Hepatocyte (in vitro differentiated cells): ENCODE measurements around the gene CREB5. TPM values are rescaled to one million over a fixed set of nuclear protein-coding genes. Genes with fewer than 3 reads are reported as not detected.

Experiments used
- DNase-seq: peaks from one replicate; pipeline ENCODE4 v3.0.0-alpha.2; 2016; ENCODE audit warnings: low spot score
- H2AFZ ChIP-seq: fragments of 200-600 bp; sonication (generic); 2 replicates; pipeline ENCODE4 v1.6.0; 2016; ENCODE audit warnings: antibody characterized with exemption, mild to moderate bottlenecking
- H3K27ac ChIP-seq: fragments of 200-600 bp; sonication (generic); 2 replicates; pipeline ENCODE4 v1.5.1; 2016; ENCODE audit warnings: mild to moderate bottlenecking
- H3K27me3 ChIP-seq: fragments of 200-600 bp; sonication (generic); 2 replicates; pipeline ENCODE4 v1.6.1; 2016
- H3K36me3 ChIP-seq: fragments of 200-600 bp; sonication (generic); replicated peaks from 2 replicates; pipeline ENCODE4 v1.5.1; 2016; ENCODE audit warnings: low read depth; ENCODE audit not compliant: insufficient read depth
- H3K4me1 ChIP-seq: fragments of 200-600 bp; sonication (generic); 2 replicates; pipeline ENCODE4 v1.5.1; 2016; ENCODE audit warnings: mild to moderate bottlenecking, moderate library complexity; ENCODE audit not compliant: insufficient read depth
- H3K4me2 ChIP-seq: fragments of 200-600 bp; sonication (generic); 2 replicates; pipeline ENCODE4 v1.6.0; 2016
- H3K4me3 ChIP-seq: fragments of 200-600 bp; sonication (generic); 2 replicates; pipeline ENCODE4 v1.5.1; 2016; ENCODE audit warnings: mild to moderate bottlenecking
- H3K79me2 ChIP-seq: fragments of 200-600 bp; sonication (generic); 2 replicates; pipeline ENCODE4 v1.6.0; 2017; ENCODE audit warnings: mild to moderate bottlenecking
- H3K9me2 ChIP-seq: fragments of 200-600 bp; sonication (generic); replicated peaks from 2 replicates; pipeline ENCODE4 v1.6.0; 2017; ENCODE audit warnings: mild to moderate bottlenecking; ENCODE audit not compliant: insufficient read depth
- H3K9me3 ChIP-seq: fragments of 200-600 bp; sonication (generic); 2 replicates; pipeline ENCODE4 v1.5.1; 2016; ENCODE audit warnings: low read depth, mild to moderate bottlenecking
- H4K20me1 ChIP-seq: fragments of 200-600 bp; sonication (generic); 2 replicates; pipeline ENCODE4 v1.6.0; 2016; ENCODE audit warnings: mild to moderate bottlenecking; ENCODE audit not compliant: insufficient read depth, poor library complexity, severe bottlenecking
- EZH2 ChIP-seq: fragments of 200-600 bp; sonication (generic); IDR thresholded peaks from 2 replicates; pipeline ENCODE4 v1.6.1; 2016; ENCODE audit warnings: antibody characterized with exemption, mild to moderate bottlenecking, borderline replicate concordance
- EZH2phosphoT487 ChIP-seq: fragments of 200-600 bp; sonication (generic); IDR thresholded peaks from one replicate; pipeline ENCODE4 v1.6.1; 2018; ENCODE audit warnings: antibody characterized with exemption, mild to moderate bottlenecking, low read depth, moderate library complexity; ENCODE audit not compliant: unreplicated experiment, severe bottlenecking
- WGBS: methylation state at CpG from one replicate; pipeline ENCODE4 v1.1.6; 2016; ENCODE audit warnings: low lambda C conversion rate; ENCODE audit errors: missing lambda C conversion rate; 5-methylcytosine and 5-hydroxymethylcytosine counted together
- polyA plus RNA-seq: library from polyadenylated mRNA; unstranded; fragments of >200 nt; fragmentation: Nextera tagmentation; extraction: Ambion mirVana; gene quantifications from 2 replicates; pipeline ENCODE4 v1.2.1, GENCODE V29; 2016
- total RNA-seq: library from RNA; depleted of rRNA; stranded (reverse); fragments of >200 nt; gene quantifications from 2 replicates; pipeline ENCODE4 v1.2.3, GENCODE V29; 2014
- TF ChIP-seq, protein P1 (sequence below): fragments of 200-600 bp; sonication (generic); IDR thresholded peaks from 2 replicates; pipeline ENCODE4 v1.5.1; 2016; ENCODE audit warnings: antibody characterized with exemption, mild to moderate bottlenecking; ENCODE audit not compliant: poor library complexity

CREB5 gene
- total and polyA plus RNA-seq, 2 experiments from 2014 or later = 14.0 to 27.9 TPM

DNA sequence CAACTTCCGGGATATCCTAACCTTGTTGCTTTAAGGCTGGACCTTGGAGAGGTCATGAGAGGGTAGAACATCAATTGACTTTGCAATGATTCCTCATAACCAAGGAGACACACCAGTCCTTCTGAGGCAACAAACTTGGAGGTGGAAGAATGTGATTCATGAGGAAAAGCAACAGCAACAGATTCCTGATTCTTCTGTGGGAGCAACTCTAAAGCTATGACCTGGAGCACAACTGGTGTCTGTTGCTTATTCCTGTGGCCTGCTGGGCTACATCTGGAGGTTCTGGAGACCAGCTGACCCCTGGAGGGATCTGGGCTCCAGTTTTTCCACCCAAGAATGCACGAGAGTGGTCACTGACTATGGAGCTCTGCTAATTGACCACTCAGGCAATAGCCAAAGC is 116.6 kb downstream of the CREB5 start:
- Histone ChIP-seq H3K4me1 (peaks cover 7% of the 10 kb centered on the region), H3K4me2 (no peak overlapping the region), H3K27ac (no peak overlapping the region), H3K9me3 (no peaks in the 10 kb centered on the region), H3K27me3 (peaks cover 2% of the 10 kb centered on the region), H2AFZ (no peak overlapping the region), H3K36me3 (no peaks in the 10 kb centered on the region), H3K9me2 (no peaks in the 10 kb centered on the region), H4K20me1 (no peaks in the 10 kb centered on the region), H3K4me3 (no peak overlapping the region), H3K79me2 (no peaks in the 10 kb centered on the region)
- no peak for TF ChIP-seq EZH2phosphoT487
- TF ChIP-seq EZH2 = no peak
- TF ChIP-seq, protein P1, sequence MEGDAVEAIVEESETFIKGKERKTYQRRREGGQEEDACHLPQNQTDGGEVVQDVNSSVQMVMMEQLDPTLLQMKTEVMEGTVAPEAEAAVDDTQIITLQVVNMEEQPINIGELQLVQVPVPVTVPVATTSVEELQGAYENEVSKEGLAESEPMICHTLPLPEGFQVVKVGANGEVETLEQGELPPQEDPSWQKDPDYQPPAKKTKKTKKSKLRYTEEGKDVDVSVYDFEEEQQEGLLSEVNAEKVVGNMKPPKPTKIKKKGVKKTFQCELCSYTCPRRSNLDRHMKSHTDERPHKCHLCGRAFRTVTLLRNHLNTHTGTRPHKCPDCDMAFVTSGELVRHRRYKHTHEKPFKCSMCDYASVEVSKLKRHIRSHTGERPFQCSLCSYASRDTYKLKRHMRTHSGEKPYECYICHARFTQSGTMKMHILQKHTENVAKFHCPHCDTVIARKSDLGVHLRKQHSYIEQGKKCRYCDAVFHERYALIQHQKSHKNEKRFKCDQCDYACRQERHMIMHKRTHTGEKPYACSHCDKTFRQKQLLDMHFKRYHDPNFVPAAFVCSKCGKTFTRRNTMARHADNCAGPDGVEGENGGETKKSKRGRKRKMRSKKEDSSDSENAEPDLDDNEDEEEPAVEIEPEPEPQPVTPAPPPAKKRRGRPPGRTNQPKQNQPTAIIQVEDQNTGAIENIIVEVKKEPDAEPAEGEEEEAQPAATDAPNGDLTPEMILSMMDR = no peak
- no peak for DNase-seq
- 85% methylated on average over 2 of the region's 2 CpGs for WGBS

DNA sequence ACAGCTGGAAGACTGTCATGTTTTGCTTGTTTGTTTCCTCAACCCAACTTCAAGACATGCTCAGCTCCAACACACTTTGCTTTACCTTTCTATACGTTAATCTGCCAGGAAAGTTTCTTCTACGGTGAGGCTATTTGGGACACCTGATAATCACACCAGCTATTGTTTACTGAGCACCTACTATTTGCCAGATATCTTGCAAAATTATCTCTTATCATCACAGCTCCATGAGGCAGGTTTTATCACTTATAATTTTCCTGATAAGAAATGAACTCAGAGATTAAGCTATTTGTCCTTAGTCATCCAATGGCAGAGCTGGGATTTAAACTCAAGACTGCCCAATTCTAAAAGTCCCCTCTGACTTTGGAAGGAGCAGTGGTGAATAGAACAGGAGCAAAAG is 117.4 kb downstream of the CREB5 start:
- TF ChIP-seq EZH2 = no peak
- TF ChIP-seq, protein P1 = no peak
- TF ChIP-seq EZH2phosphoT487 = no peak
- Histone ChIP-seq H3K4me3 (no peak overlapping the region), H3K4me2 (no peak overlapping the region), H4K20me1 (no peaks in the 10 kb centered on the region), H3K79me2 (no peaks in the 10 kb centered on the region), H3K27ac (peak overlapping the region; percentile 26), H3K9me2 (no peaks in the 10 kb centered on the region), H3K4me1 (peaks cover 15% of the 10 kb centered on the region), H3K27me3 (no peaks in the 10 kb centered on the region), H3K9me3 (no peaks in the 10 kb centered on the region), H3K36me3 (no peaks in the 10 kb centered on the region), H2AFZ (no peak overlapping the region)
- 39% methylated on average over 2 of the region's 2 CpGs for WGBS
- no peak for DNase-seq

DNA sequence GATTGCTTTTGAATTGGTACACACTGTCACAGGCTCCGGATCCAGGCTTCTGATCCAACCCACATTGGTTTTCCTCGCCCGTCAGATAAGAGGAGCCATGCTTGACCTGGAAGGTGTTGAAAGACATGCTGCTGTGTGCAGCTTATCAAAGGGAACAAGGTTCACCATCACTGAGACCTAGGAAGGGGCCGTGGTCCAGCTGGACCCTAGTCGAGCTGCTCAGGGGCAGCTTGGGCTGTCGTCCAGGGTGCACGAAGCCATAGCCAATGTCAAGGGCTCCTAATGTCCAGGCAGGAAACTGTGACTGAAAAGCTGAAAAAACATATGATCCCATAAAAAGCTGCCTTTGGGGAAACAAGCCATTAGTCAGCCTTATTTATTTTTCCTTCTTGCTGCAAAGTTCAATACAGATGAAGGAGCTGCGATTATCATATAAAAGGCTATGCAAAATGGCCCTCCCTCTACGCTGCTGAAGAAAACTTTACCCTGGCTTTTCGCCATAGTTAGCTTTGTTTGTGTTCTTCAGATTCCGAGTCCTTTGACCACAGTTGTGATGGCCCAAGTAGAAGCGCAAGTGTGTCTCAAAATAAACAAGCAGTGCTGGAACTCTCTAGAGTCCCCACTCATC is 118.0 kb downstream of the CREB5 start:
- no peaks in the 10 kb centered on the region for H3K9me2 ChIP-seq
- no peak overlapping the region for H2AFZ ChIP-seq
- no peaks in the 10 kb centered on the region for H3K9me3 ChIP-seq
- H3K79me2 ChIP-seq = no peaks in the 10 kb centered on the region
- H3K4me2 ChIP-seq = no peak overlapping the region
- no peaks in the 10 kb centered on the region for H4K20me1 ChIP-seq
- no peak overlapping the region for H3K4me3 ChIP-seq
- TF ChIP-seq, protein P1 = no peak
- H3K27ac ChIP-seq = peak overlapping the region; percentile 26
- 52% methylated on average over 12 of the region's 12 CpGs for WGBS
- H3K4me1 ChIP-seq = peaks cover 15% of the 10 kb centered on the region
- no peaks in the 10 kb centered on the region for H3K36me3 ChIP-seq
- no peak for DNase-seq
- no peaks in the 10 kb centered on the region for H3K27me3 ChIP-seq

DNA sequence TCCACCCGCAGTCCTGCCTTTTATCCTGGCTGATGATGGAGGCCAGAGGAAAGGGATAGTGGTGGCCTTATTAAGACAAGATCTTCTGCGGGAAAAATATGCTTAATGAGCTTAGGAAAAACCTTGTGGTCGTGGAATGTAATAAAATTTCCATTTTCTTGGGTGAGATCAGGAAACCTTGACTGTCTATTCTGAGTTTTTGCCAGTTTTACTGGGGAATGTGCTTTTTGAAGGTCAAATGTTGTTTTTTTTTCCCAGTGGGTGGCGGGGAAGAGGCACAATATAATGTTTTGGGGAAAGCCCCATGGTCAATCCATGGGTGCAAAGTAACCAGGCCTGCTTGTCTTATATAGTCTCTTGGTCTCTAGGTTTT is 118.5 kb downstream of the CREB5 start:
- Histone ChIP-seq H3K36me3 (no peaks in the 10 kb centered on the region), H3K4me1 (peaks cover 15% of the 10 kb centered on the region), H3K9me2 (no peaks in the 10 kb centered on the region), H2AFZ (no peak overlapping the region), H3K27me3 (peaks cover 4% of the 10 kb centered on the region), H4K20me1 (no peaks in the 10 kb centered on the region), H3K9me3 (no peaks in the 10 kb centered on the region), H3K79me2 (no peaks in the 10 kb centered on the region), H3K4me2 (no peak overlapping the region), H3K27ac (peak overlapping the region; percentile 0), H3K4me3 (no peak overlapping the region)
- TF ChIP-seq EZH2 = no peak
- no peak for TF ChIP-seq EZH2phosphoT487
- TF ChIP-seq, protein P1 = no peak
- no peak for DNase-seq
- WGBS = 42% methylated on average over 4 of the region's 4 CpGs
